GM23248 (cell line): ENCODE measurements around the gene MROH8. TPM values are rescaled to one million over a fixed set of nuclear protein-coding genes. Genes with fewer than 3 reads are reported as not detected.
A peak's percentile ranks its signal among the peaks of the same experiment; 100 is the strongest.

ENCODE experiments used
- DNase-seq: peaks from one replicate; pipeline ENCODE4 v3.0.0-alpha.2; 2015
- H2AFZ ChIP-seq: fragments of 200-600 bp; sonication (generic); 2 replicates; pipeline ENCODE4 v1.6.1; 2016; ENCODE audit warnings: antibody characterized with exemption
- H3F3A ChIP-seq: fragments of 200-600 bp; sonication (generic); 2 replicates; pipeline ENCODE4 v1.6.1; 2016; ENCODE audit warnings: mild to moderate bottlenecking, antibody characterized with exemption, mixed run types; ENCODE audit not compliant: insufficient read depth
- H3K27ac ChIP-seq: fragments of 200-600 bp; sonication (generic); 2 replicates; pipeline ENCODE4 v1.5.1; 2016; ENCODE audit warnings: mild to moderate bottlenecking
- H3K27me3 ChIP-seq: fragments of 200-600 bp; sonication (generic); replicated peaks from 2 replicates; pipeline ENCODE4 v1.6.1; 2016; ENCODE audit warnings: mild to moderate bottlenecking; ENCODE audit not compliant: insufficient read depth
- H3K36me3 ChIP-seq: fragments of 200-600 bp; sonication (generic); 2 replicates; pipeline ENCODE4 v1.6.1; 2016; ENCODE audit warnings: low read depth, mild to moderate bottlenecking
- H3K4me1 ChIP-seq: fragments of 200-600 bp; sonication (generic); 2 replicates; pipeline ENCODE4 v1.6.1; 2016; ENCODE audit warnings: mild to moderate bottlenecking; ENCODE audit not compliant: insufficient read depth
- H3K4me2 ChIP-seq: fragments of 200-600 bp; sonication (generic); one replicate; pipeline ENCODE4 v1.6.1; 2016; ENCODE audit warnings: mild to moderate bottlenecking; ENCODE audit not compliant: unreplicated experiment
- H3K4me3 ChIP-seq: fragments of 200-600 bp; sonication (generic); 2 replicates; pipeline ENCODE4 v1.5.1; 2016; ENCODE audit warnings: mild to moderate bottlenecking
- H3K79me2 ChIP-seq: fragments of 200-600 bp; sonication (generic); 2 replicates; pipeline ENCODE4 v1.6.1; 2016; ENCODE audit warnings: mild to moderate bottlenecking; ENCODE audit not compliant: insufficient read depth
- H3K9ac ChIP-seq: fragments of 200-600 bp; sonication (generic); 2 replicates; pipeline ENCODE4 v1.6.1; 2016; ENCODE audit warnings: mild to moderate bottlenecking
- H3K9me2 ChIP-seq: fragments of 200-600 bp; sonication (generic); 2 replicates; pipeline ENCODE4 v1.6.1; 2016; ENCODE audit warnings: mixed run types, mild to moderate bottlenecking, moderate library complexity; ENCODE audit not compliant: insufficient read depth
- H3K9me3 ChIP-seq: fragments of 200-600 bp; sonication (generic); one replicate; pipeline ENCODE4 v1.6.1; 2017; ENCODE audit warnings: low read depth
- H4K20me1 ChIP-seq: fragments of 200-600 bp; sonication (generic); 2 replicates; pipeline ENCODE4 v1.6.0; 2016; ENCODE audit not compliant: insufficient read depth
- EZH2 ChIP-seq: fragments of 200-600 bp; sonication (generic); IDR thresholded peaks from 2 replicates; pipeline ENCODE4 v1.6.1; 2018; ENCODE audit warnings: antibody characterized with exemption, mild to moderate bottlenecking; ENCODE audit not compliant: insufficient read depth, poor library complexity, severe bottlenecking
- EZH2phosphoT487 ChIP-seq: fragments of 200-600 bp; sonication (generic); IDR thresholded peaks from 2 replicates; pipeline ENCODE4 v1.6.1; 2018; ENCODE audit warnings: antibody characterized with exemption, moderate library complexity, mild to moderate bottlenecking, low read depth; ENCODE audit not compliant: insufficient read depth
- WGBS, 2 experiments: methylation state at CpG; one replicate each; pipeline ENCODE4 v1.1.6; 2015 to 2017; ENCODE audit warnings: low lambda C conversion rate in 2 of 2, low coverage in 1 of 2; ENCODE audit errors: missing lambda C conversion rate in 2 of 2; 5-methylcytosine and 5-hydroxymethylcytosine counted together
- in situ Hi-C: fragments of 300-500 bp; cut with MboI; formaldehyde crosslinking; loops from 2 replicates; pipeline ENCODE4 v1.15.0; 2020
- polyA plus RNA-seq: library from polyadenylated mRNA; unstranded; fragments of >200 nt; fragmentation: Nextera tagmentation; extraction: Ambion mirVana; gene quantifications from 2 replicates; pipeline ENCODE4 v1.2.1, GENCODE V29; 2016
- total RNA-seq: library from RNA; depleted of rRNA; stranded (reverse); fragments of >200 nt; shearing (Covaris generic); gene quantifications from 2 replicates; pipeline ENCODE4 v1.2.3, GENCODE V29; 2014; rRNA removed

MROH8 gene
- total and polyA plus RNA-seq, 2 experiments from 2014 or later = 0.89 to 4.2 TPM

- Histone ChIP-seq H3K4me2 (no peak overlapping the region), H3K4me3 (no peak overlapping the region), H3K27ac (no peak overlapping the region), H4K20me1 (no peaks in the 10 kb centered on the region), H3K9ac (no peak overlapping the region), H3K27me3 (no peaks in the 10 kb centered on the region), H3K36me3 (no peaks in the 10 kb centered on the region; the same call in 1 of the 2 replicates), H3K9me2 (no peaks in the 10 kb centered on the region), H2AFZ (no peak overlapping the region), H3K79me2 (no peaks in the 10 kb centered on the region), H3K4me1 (no peaks in the 10 kb centered on the region), H3K9me3 (no peaks in the 10 kb centered on the region), H3F3A (no peaks in the 10 kb centered on the region)
- TF ChIP-seq EZH2phosphoT487 (no peak), EZH2 (no peak)
- 98 to 100% methylated on average over 2 of the region's 2 CpGs for WGBS, 2 experiments
- in situ Hi-C loops = no loop called here
- DNase-seq = no peak
Observed at GRCh38 chr20:37066168-37066567, 113.2 kb downstream of the MROH8 start.

- in situ Hi-C loops = no loop called here
- H3K9ac ChIP-seq = no peak overlapping the region
- no peak overlapping the region for H3K4me3 ChIP-seq
- no peak overlapping the region for H3K4me2 ChIP-seq
- H3F3A ChIP-seq = no peaks in the 10 kb centered on the region
- no peaks in the 10 kb centered on the region for H3K9me3 ChIP-seq
- peaks cover 5% of the 10 kb centered on the region for H3K36me3 ChIP-seq
- no peaks in the 10 kb centered on the region for H3K27me3 ChIP-seq
- no peak overlapping the region for H2AFZ ChIP-seq
- H3K27ac ChIP-seq = no peak overlapping the region
- WGBS, 2 experiments = 89 to 91% methylated on average over 3 of the region's 3 CpGs
- TF ChIP-seq EZH2 = no peak
- no peak for TF ChIP-seq EZH2phosphoT487
- no peaks in the 10 kb centered on the region for H3K79me2 ChIP-seq
- no peaks in the 10 kb centered on the region for H3K4me1 ChIP-seq
- H3K9me2 ChIP-seq = no peaks in the 10 kb centered on the region
- no peak for DNase-seq
- no peaks in the 10 kb centered on the region for H4K20me1 ChIP-seq
Observed at GRCh38 chr20:37055276-37055675, 124.1 kb downstream of the MROH8 start.

GRCh38 chr20:37053230-37053950 lies 126.0 kb downstream of the MROH8 start:
- Histone ChIP-seq H2AFZ (no peak overlapping the region), H3K27ac (no peak overlapping the region), H3K36me3 (no peaks in the 10 kb centered on the region; the same call in 1 of the 2 replicates), H3F3A (no peaks in the 10 kb centered on the region), H3K27me3 (no peaks in the 10 kb centered on the region), H3K4me1 (no peaks in the 10 kb centered on the region), H4K20me1 (no peaks in the 10 kb centered on the region), H3K4me2 (no peak overlapping the region), H3K9me2 (no peaks in the 10 kb centered on the region), H3K79me2 (no peaks in the 10 kb centered on the region), H3K9ac (no peak overlapping the region), H3K9me3 (no peaks in the 10 kb centered on the region), H3K4me3 (no peak overlapping the region)
- peak; percentile 1 for DNase-seq
- 97 to 98% methylated on average over 4 of the region's 4 CpGs for WGBS, 2 experiments
- in situ Hi-C loops = no loop called here
- TF ChIP-seq EZH2 = no peak
- no peak for TF ChIP-seq EZH2phosphoT487

Other genes starting within 250 kb of the MROH8 start
- gene SAMHD1, start 227.8 kb downstream of the MROH8 start, total RNA-seq = 9.0 and 15.8 TPM in 2 replicates
- gene SAMHD1, start 227.8 kb downstream of the MROH8 start, polyA plus RNA-seq = 7.4 and 10.1 TPM in 2 replicates
- 7.0 and 16.6 TPM in 2 replicates for gene RBL1, start 83.6 kb downstream of the MROH8 start, total RNA-seq
- 4.4 and 5.0 TPM in 2 replicates for gene RBL1, start 83.6 kb downstream of the MROH8 start, polyA plus RNA-seq
- 339 and 368 TPM in 2 replicates for gene RPN2, start 218 bp downstream of the MROH8 start, total RNA-seq
- 370 and 379 TPM in 2 replicates for gene RPN2, start 218 bp downstream of the MROH8 start, polyA plus RNA-seq
- not detected in 2 replicates for gene GHRH, start 82.3 kb upstream of the MROH8 start, total RNA-seq
- gene GHRH, start 82.3 kb upstream of the MROH8 start, polyA plus RNA-seq = not detected in 2 replicates
- gene MANBAL, start 110.1 kb upstream of the MROH8 start, total RNA-seq = 23.6 and 24.8 TPM in 2 replicates
- 96.3 and 105 TPM in 2 replicates for gene MANBAL, start 110.1 kb upstream of the MROH8 start, polyA plus RNA-seq
- gene SRC, start 166.6 kb upstream of the MROH8 start, total RNA-seq = 28.6 and 29.8 TPM in 2 replicates
- gene SRC, start 166.6 kb upstream of the MROH8 start, polyA plus RNA-seq = 13.9 and 17.0 TPM in 2 replicates